Neural cell (in vitro differentiated cells): ENCODE data around the gene WDTC1. TPM values are rescaled to one million over a fixed set of nuclear protein-coding genes. Genes with fewer than 3 reads are reported as not detected.

Experiments used
- H2AFZ ChIP-seq: fragments of 200-600, 300-800 bp; sonication (generic), shearing (Covaris generic); 2 replicates; pipeline ENCODE4 v1.6.0; 2014; ENCODE audit warnings: low read depth, mild to moderate bottlenecking, antibody characterized with exemption, low read length, moderate library complexity
- H3F3A ChIP-seq: fragments of 200-600 bp; shearing (Covaris generic); 2 replicates; pipeline ENCODE4 v1.6.1; 2016; ENCODE audit warnings: mild to moderate bottlenecking, moderate library complexity, mixed read lengths, antibody characterized with exemption, low read length; ENCODE audit not compliant: insufficient read depth, poor library complexity, severe bottlenecking
- H3K27ac ChIP-seq: fragments of 200-600, 300-800 bp; sonication (generic), shearing (Covaris generic); 2 replicates; pipeline ENCODE4 v1.5.1; 2014; ENCODE audit warnings: mild to moderate bottlenecking, low read length, moderate library complexity
- H3K27me3 ChIP-seq: fragments of 300-800, 200-600 bp; sonication (generic), shearing (Covaris generic); 2 replicates; pipeline ENCODE4 v1.6.0; 2014; ENCODE audit warnings: mild to moderate bottlenecking, low read depth, low read length, moderate library complexity; ENCODE audit not compliant: insufficient read depth
- H3K36me3 ChIP-seq: fragments of 300-800, 200-600 bp; sonication (generic), shearing (Covaris generic); 2 replicates; pipeline ENCODE4 v1.5.1; 2014; ENCODE audit warnings: mild to moderate bottlenecking, antibody characterized with exemption, low read length, moderate library complexity; ENCODE audit not compliant: insufficient read depth
- H3K4me2 ChIP-seq: fragments of 300-800, 200-600 bp; sonication (generic), shearing (Covaris generic); 2 replicates; pipeline ENCODE4 v1.6.0; 2014; ENCODE audit warnings: mild to moderate bottlenecking, low read length
- H3K4me3 ChIP-seq: fragments of 300-800, 200-600 bp; sonication (generic), shearing (Covaris generic); 2 replicates; pipeline ENCODE4 v1.5.1; 2014; ENCODE audit warnings: mild to moderate bottlenecking, low read length, moderate library complexity
- H3K79me2 ChIP-seq: fragments of 200-600 bp; shearing (Covaris generic); replicated peaks from 2 replicates; pipeline ENCODE4 v1.6.0; 2014; ENCODE audit warnings: mild to moderate bottlenecking, low read length, moderate library complexity; ENCODE audit not compliant: insufficient read depth
- H3K9ac ChIP-seq: fragments of 300-800, 200-600 bp; sonication (generic), shearing (Covaris generic); 2 replicates; pipeline ENCODE4 v1.6.1; 2016; ENCODE audit warnings: mild to moderate bottlenecking, low read length, mixed read lengths
- H3K9me2 ChIP-seq: fragments of 200-600 bp; shearing (Covaris generic); 2 replicates; pipeline ENCODE4 v1.6.1; 2016; ENCODE audit warnings: mild to moderate bottlenecking, low read length, mixed read lengths; ENCODE audit not compliant: insufficient read depth
- H3K9me3 ChIP-seq: fragments of 200-600, 300-800 bp; sonication (generic), shearing (Covaris generic); 2 replicates; pipeline ENCODE4 v1.6.1; 2016; ENCODE audit warnings: mild to moderate bottlenecking, mixed run types, low read length, moderate library complexity, mixed read lengths
- H4K20me1 ChIP-seq: fragments of 200-600 bp; shearing (Covaris generic); 2 replicates; pipeline ENCODE4 v1.6.1; 2016; ENCODE audit warnings: mild to moderate bottlenecking, mixed run types; ENCODE audit not compliant: insufficient read depth
- CTCF ChIP-seq: fragments of 450-650 bp; IDR thresholded peaks from 2 replicates; pipeline ENCODE4 v1.5.1; 2014; ENCODE audit warnings: antibody characterized with exemption, mild to moderate bottlenecking, moderate library complexity; ENCODE audit not compliant: poor library complexity, severe bottlenecking
- EP300 ChIP-seq: fragments of 450-650 bp; conservative IDR thresholded peaks from 2 replicates; pipeline ENCODE4 v1.6.1; 2014; ENCODE audit warnings: antibody characterized with exemption, mild to moderate bottlenecking, moderate library complexity; ENCODE audit not compliant: poor library complexity, severe bottlenecking
- EZH2 ChIP-seq: fragments of 200-600, 300-800 bp; shearing (Covaris generic), sonication (generic); IDR thresholded peaks from 2 replicates; pipeline ENCODE4 v1.6.1; 2014; ENCODE audit warnings: antibody characterized with exemption, low read length, borderline replicate concordance, mild to moderate bottlenecking; ENCODE audit not compliant: insufficient read depth, poor library complexity, severe bottlenecking
- MXI1 ChIP-seq: fragments of 450-650 bp; conservative IDR thresholded peaks from 2 replicates; pipeline ENCODE4 v1.6.1; 2014; ENCODE audit warnings: antibody characterized with exemption, mild to moderate bottlenecking; ENCODE audit not compliant: poor library complexity, severe bottlenecking
- POLR2AphosphoS5 ChIP-seq: IDR thresholded peaks from 2 replicates; pipeline ENCODE4 v1.6.1; 2012
- RAD21 ChIP-seq: fragments of 450-650 bp; conservative IDR thresholded peaks from 2 replicates; pipeline ENCODE4 v1.6.1; 2014; ENCODE audit warnings: antibody characterized with exemption, mild to moderate bottlenecking, moderate library complexity
- REST ChIP-seq: IDR thresholded peaks from 2 replicates; pipeline ENCODE4 v1.6.1; 2012; ENCODE audit warnings: borderline replicate concordance
- SMC3 ChIP-seq: fragments of 450-650 bp; conservative IDR thresholded peaks from 2 replicates; pipeline ENCODE4 v1.6.1; 2014; ENCODE audit warnings: antibody characterized with exemption, mild to moderate bottlenecking, moderate library complexity; ENCODE audit not compliant: poor library complexity
- TAF1 ChIP-seq: IDR thresholded peaks from 2 replicates; pipeline ENCODE4 v1.6.1; 2012; ENCODE audit warnings: low read depth
- polyA plus RNA-seq: library from polyadenylated mRNA; depleted of rRNA; stranded (reverse); fragments of >200 nt; gene quantifications from 2 replicates; pipeline ENCODE4 v1.2.3, GENCODE V29; 2014

WDTC1 gene
- polyA plus RNA-seq, 1 donor from 2014 or later = 10.9 TPM

- Histone ChIP-seq H2AFZ (no peak overlapping the region), H3K9me2 (no peaks in the 10 kb centered on the region), H3K27ac (no peak overlapping the region), H3K27me3 (no peaks in the 10 kb centered on the region), H3F3A (no peaks in the 10 kb centered on the region), H3K36me3 (no peaks in the 10 kb centered on the region), H4K20me1 (no peaks in the 10 kb centered on the region), H3K4me2 (no peak overlapping the region), H3K9ac (no peak overlapping the region), H3K4me3 (no peak overlapping the region), H3K9me3 (no peaks in the 10 kb centered on the region), H3K79me2 (no peaks in the 10 kb centered on the region)
- no peak for TF ChIP-seq TAF1
- no peak for TF ChIP-seq MXI1
- TF ChIP-seq REST = no peak
- no peak for TF ChIP-seq RAD21
- TF ChIP-seq EZH2 = no peak
- no peak for TF ChIP-seq CTCF
- TF ChIP-seq EP300 = no peak
- TF ChIP-seq POLR2AphosphoS5 = no peak
- TF ChIP-seq SMC3 = no peak
Measured at GRCh38 chr1:27257155-27257554, 22.7 kb downstream of the WDTC1 start.

GRCh38 chr1:27258598-27258997 is 24.2 kb downstream of the WDTC1 start:
- H4K20me1 ChIP-seq = no peaks in the 10 kb centered on the region
- TF ChIP-seq POLR2AphosphoS5 (no peak), MXI1 (no peak), RAD21 (no peak), SMC3 (no peak), EZH2 (no peak)
- H3K9me2 ChIP-seq = no peaks in the 10 kb centered on the region
- no peak overlapping the region for H2AFZ ChIP-seq
- H3K9ac ChIP-seq = no peak overlapping the region
- no peak overlapping the region for H3K27ac ChIP-seq
- no peaks in the 10 kb centered on the region for H3F3A ChIP-seq
- H3K4me2 ChIP-seq = no peak overlapping the region
- H3K4me3 ChIP-seq = no peak overlapping the region
- no peaks in the 10 kb centered on the region for H3K36me3 ChIP-seq
- no peaks in the 10 kb centered on the region for H3K27me3 ChIP-seq
- H3K9me3 ChIP-seq = no peaks in the 10 kb centered on the region
- H3K79me2 ChIP-seq = no peaks in the 10 kb centered on the region

GRCh38 chr1:27267153-27267552 is 32.7 kb downstream of the WDTC1 start:
- Histone ChIP-seq H3K9ac (no peak overlapping the region), H3F3A (no peaks in the 10 kb centered on the region), H3K4me2 (no peak overlapping the region), H3K36me3 (peaks cover 9% of the 10 kb centered on the region), H3K79me2 (no peaks in the 10 kb centered on the region), H3K9me2 (no peaks in the 10 kb centered on the region), H4K20me1 (no peaks in the 10 kb centered on the region), H3K9me3 (no peaks in the 10 kb centered on the region), H3K4me3 (no peak overlapping the region), H2AFZ (no peak overlapping the region), H3K27ac (no peak overlapping the region), H3K27me3 (no peaks in the 10 kb centered on the region)
- TF ChIP-seq SMC3 (no peak), MXI1 (no peak), POLR2AphosphoS5 (no peak), TAF1 (no peak), CTCF (no peak), RAD21 (no peak)
